Left lobe of liver (tissue), 2 donors: ENCODE data around the gene ZNF280A. TPM values are rescaled to one million over a fixed set of nuclear protein-coding genes. Genes with fewer than 3 reads are reported as not detected.
"Not testable (repeated sequence)": the region's sequence is repeated elsewhere in the genome, so short reads cannot be mapped to it uniquely, and the experiment has no call there.

Source experiments
- ATAC-seq: fragments of 200-7000 bp; cut with Tn5 transposase; one replicate; pipeline ENCODE4 v1.9.1; 2020; ENCODE audit warnings: mild to moderate bottlenecking, moderate library complexity
- DNase-seq: peaks from one replicate; pipeline ENCODE4 v3.0.0-alpha.2; 2020; ENCODE audit warnings: low spot score
- total RNA-seq: library from RNA; stranded (reverse); gene quantifications from one replicate; pipeline ENCODE4 v1.2.1, GENCODE V29; 2021
- donor health status: DM: no; HTN: no; CAD: no; lungs with moderate emphysema.
- donor health status: DM: no; HTN: yes; CAD: no.

Gene ZNF280A
- total RNA-seq, 1 donor from 2014 or later, result not detected

DNA sequence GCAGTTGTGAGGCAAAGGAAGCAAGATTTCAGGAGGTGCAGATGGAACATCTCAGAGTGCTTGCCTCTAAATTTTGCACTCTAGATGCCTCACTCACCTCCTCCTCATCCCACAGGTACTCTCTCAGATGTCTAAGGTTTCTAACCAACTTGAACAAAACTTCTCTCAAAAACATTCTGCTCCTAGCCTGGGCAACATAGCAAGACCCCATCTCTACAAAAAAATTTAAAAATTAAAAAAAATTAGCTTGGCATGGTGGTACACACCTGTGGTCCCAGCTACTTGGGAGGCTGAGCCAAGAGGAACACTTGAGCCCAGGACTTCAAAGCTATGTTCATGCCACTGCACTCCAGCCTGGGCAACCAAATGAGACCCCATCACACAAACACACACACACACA, 4.2 kb downstream of the ZNF280A start:
- no peak for ATAC-seq
- DNase-seq, result no peak

DNA sequence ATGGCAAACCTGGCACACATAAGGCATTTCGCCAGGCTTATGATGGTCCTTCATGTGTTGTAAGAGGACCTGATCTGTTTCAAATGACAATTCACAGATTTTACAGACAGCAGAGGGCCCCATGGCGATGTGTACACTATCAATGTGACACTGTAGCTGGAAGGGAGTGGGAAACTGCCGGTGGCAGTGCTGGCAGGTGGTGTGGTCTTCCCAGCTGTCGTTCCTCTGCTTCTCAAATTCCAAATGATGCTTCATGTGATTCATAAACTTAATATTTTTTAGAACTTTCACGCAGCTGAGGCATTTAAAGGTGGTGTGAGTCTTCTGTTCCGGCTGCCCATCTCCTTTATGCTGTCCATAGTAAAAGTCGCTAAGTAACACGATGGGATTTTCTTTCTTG, 5.6 kb downstream of the ZNF280A start:
- not testable (repeated sequence) for ATAC-seq, DNase-seq

GRCh38 chr22:22513619-22514018, 6.5 kb downstream of the ZNF280A start:
- no peak for DNase-seq
- ATAC-seq, result no peak

- DNase-seq, result no peak
These were observed 7.1 kb downstream of the ZNF280A start for GRCh38 chr22:22512951-22513350.

DNA sequence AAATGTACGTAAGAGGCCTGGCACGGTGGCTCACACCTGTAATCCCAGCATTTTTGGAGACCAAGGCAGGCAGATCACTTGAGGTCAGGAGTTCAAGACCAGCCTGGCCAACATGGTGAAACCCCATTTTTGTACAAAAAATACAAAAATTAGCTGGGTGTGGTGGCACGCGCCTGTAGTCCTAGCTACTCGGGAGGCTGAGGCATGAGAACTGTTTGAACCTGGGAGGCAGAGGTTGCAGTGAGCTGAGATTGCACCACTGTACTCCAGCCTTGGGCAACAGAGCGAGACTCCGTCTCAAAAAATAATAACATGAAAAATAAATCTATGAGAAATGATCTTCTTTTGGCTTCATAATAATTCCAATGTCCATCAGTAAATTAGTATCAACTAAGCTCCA, 9.2 kb downstream of the ZNF280A start:
- DNase-seq, ATAC-seq: not testable (repeated sequence)

More at GRCh38 chr22:22512951-22513350, 7.1 kb downstream of the ZNF280A start:
- no peak for ATAC-seq

DNA sequence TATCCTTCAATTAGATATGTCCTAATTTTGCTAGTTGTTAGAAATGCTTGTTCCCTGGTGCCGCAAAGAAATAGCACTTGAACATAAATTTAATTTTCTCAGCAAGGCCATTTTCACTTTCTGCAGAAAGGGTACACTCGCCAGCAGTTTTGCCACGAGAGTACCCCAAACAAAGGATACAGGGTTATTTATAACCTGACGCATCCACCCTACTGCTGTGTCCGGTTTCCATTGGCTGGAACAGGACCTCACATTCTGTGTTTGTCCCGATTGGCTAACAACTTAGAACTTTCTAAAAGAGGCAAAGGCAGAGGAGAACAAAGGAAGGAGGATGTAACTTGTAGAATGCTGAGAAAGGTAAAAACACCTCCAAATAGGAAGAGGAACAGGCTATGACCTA, 10.2 kb downstream of the ZNF280A start:
- not testable (repeated sequence) for ATAC-seq, DNase-seq

GRCh38 chr22:22508274-22509176, 11.5 kb downstream of the ZNF280A start, which contains the start of gene ZNF280B:
TSS of gene ZNF280B (minus strand) at chr22:22508742. CDS start at chr22:22489398, 19,344 bp downstream.
- no peak for DNase-seq
- peak; percentile 71 for ATAC-seq

- no peak for DNase-seq
- no peak for ATAC-seq
These were observed 12.3 kb downstream of the ZNF280A start for GRCh38 chr22:22507743-22508273.

DNA sequence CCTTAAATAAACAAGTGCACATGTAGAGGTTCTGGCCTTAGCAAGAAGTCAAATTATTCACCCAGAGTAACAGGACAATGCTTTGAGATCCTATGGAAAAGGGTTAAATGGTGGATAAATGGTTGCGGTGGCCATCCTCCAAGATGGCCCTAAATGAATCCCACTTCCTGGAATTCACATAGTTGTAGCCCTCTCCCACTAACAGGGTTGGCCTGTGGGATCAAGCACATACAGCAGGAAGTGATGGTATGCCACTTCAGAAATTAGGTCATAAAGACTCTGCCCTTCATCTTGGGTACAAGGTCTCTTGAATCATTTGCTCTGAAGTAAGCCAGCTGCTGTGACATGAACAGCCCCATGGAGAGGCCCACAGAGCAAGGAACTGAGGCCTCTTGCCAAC, 13.3 kb downstream of the ZNF280A start:
- no peak for ATAC-seq

GRCh38 chr22:22498267-22498666, 21.8 kb downstream of the ZNF280A start:
- DNase-seq, result no peak
- no peak for ATAC-seq

More for the DNA sequence above, 13.3 kb downstream of the ZNF280A start:
- DNase-seq, result no peak

- ATAC-seq, DNase-seq: not testable (repeated sequence)
These were observed 28.5 kb downstream of the ZNF280A start for GRCh38 chr22:22491589-22491988.

DNA sequence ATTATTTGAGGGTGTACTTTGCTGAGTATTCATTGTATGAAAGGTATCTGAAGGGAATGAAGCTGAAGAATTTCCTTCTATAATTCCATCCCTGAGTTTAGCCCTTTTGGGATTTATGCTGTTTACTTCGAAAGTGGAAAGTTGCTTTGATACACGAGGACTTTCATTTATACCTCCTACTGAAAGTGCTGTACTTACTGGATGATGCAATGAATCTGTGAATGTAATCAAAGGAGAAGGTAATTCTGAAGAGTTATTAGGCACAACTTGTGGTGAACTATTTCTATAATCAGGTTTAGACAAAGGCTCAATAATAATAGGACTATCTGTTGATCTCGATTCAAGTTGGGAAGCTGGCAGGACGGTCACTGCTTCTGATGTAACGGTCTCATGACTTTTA, 31.3 kb downstream of the ZNF280A start:
- ATAC-seq, result no peak
- no peak for DNase-seq

DNA sequence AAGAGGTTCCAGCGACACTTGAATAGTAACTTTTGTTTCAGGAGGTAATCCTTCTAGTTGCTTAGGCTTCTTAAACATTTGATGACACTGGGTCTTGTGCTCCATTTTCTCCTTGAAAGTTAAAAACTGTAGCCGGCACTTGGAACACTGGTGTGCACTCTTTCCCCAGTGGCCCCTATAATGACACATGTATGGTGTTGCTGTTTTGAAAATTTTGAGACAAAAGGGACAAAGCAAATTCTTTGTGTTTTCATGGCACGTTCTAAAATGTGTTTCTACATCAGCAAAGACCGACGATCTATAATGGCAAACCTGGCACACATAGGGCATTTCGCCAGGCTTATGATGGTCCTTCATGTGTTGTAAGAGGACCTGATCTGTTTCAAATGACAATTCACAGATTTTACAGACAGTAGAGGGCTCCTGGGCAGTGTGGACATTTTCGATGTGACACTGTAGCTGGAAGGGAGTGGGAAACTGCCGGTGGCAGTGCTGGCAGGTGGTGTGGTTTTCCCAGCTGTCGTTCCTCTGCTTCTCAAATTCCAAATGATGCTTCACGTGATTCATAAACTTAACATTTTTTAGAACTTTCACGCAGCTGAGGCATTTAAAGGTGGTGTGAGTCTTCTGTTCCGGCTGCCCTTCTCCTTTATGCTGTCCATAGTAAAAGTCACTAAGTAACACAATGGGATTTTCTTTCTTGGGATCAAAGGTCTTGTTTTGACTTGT, 32.0 kb downstream of the ZNF280A start:
- DNase-seq (no peak), ATAC-seq (no peak)

DNA sequence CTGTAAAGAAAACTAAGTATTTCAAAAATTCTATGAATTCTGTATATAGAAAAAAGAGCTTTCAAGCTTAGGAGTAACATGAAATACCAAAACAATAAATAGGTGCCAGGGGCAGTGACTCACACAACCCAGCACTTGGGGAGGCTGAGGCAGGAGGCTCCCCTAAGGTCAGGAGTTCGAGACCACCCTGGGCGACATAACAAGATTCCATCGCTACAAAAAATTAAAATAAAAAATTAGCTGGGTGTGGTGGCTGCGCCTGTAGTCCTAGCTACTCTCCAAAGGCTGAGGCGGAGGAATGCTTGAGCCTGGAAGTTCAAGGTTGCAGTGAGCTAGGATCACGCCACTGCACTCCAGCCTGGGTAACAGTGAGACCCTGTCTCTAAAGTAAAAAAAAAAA, 33.0 kb downstream of the ZNF280A start:
- no peak for DNase-seq
- no peak for ATAC-seq

DNA sequence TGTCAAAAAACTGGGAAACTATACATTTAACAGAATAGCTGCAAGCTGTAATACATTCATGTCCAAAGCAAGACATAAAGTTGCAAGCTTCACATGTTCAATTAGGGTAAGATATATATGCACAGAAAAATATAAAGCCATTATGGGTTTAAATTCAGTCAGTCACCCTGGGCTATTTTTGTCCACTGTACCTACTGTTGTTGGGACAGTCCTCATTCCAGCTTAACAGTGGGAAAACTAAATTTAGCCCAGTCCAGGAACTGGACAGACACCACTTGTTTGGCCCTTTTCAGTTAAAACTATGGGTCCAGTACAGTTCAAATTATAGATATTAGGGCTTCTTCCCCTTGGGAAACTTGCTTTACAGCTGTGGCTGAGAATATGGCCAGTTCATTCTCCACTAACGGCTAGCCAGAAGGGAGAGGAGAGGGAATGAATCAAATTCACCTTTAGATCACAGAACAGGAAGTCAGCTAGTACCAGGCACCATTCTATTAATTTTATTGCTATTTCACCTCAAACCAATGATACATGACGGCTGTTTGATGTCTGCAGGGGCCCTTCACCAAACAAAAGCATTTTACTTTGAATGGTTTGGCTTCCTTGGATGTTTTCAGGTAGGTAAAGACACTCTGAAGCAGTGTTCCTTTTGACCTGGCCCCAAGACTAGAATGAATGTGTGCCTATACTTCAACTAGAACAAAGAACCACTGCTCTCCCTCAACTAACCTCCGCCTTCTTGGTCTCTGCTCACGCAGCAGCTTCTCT, 33.8 kb downstream of the ZNF280A start:
- ATAC-seq, result no peak
- no peak for DNase-seq

DNA sequence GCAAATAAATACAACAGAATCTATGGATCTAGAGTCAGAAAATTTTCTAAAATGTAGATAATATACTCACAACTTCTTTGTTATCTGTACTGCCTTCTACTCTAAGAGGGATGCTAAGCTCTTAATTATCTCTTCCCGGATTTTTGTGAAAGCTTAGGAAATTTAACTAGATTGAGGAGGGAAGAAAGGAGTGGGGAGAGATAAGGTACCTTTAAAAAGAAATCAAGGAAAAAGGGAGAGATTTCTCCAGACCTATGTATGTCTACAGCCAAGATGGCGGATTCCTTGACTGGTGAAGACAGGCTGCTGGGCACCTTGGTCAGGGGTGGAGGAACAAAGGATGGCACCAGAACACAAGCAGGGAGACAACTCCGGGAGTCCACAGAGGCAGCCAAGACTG, 34.5 kb downstream of the ZNF280A start:
- ATAC-seq, result no peak
- no peak for DNase-seq

- no peak for ATAC-seq
- no peak for DNase-seq
These were observed 36.0 kb downstream of the ZNF280A start for GRCh38 chr22:22484023-22484422.

DNA sequence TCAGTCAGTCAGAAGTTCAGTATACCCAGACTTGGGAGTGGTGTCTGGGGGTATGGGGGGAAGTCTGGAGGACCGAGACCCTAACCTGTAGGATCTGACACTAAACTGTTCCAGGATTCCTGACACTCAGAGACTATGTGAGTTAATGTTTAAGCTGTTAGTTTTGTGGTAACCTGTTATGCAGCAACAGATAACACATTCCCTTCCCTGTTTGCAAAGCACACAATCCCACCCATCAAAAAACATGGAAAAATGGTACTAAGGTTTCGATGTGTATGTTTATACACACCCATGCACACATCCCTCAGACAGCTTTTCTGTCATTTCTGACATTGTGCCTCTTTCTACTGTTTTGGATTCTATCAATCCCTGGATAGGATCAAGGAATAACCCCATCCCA, 39.1 kb downstream of the ZNF280A start:
- DNase-seq (no peak), ATAC-seq (peak; percentile 36)

- DNase-seq (no peak), ATAC-seq (no peak)
These were observed 40.0 kb downstream of the ZNF280A start for GRCh38 chr22:22479999-22480532.

- no peak for ATAC-seq
- DNase-seq, result no peak
These were observed 41.0 kb downstream of the ZNF280A start for GRCh38 chr22:22479116-22479515.
